DMS 273 (cell line): ENCODE data around the gene ZNF768.

Experiments used
- DNase-seq: peaks from one replicate; lab custom pipeline; 2025; ENCODE audit not compliant: unreplicated experiment; lab: John Stamatoyannopoulos, UW

Gene ZNF768

DNA sequence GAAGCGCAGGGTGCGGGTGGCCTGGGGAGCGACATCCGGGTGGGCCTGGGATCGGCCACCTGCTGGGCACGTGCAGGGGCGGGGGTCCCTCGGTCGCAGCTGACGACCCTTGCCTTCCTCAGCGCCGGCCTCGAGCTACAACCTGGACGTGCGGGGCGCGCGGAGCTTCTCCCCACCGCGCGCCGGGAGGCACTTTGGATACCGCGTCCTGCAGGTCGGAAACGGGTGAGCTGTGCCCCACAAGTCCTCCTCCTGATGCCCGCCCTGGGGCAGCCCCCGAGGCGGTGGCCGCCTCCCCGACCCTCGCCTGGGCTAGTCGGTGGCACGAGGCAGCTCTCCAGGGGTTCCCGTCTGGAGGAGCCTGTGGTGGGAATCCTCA is 52.3 kb downstream of the ZNF768 start:
- DNase-seq: no peak
